A549 (cell line): ENCODE measurements around the gene KBTBD7.

ENCODE experiments used
- CBX8 ChIP-seq: fragments of 200-600 bp; sonication (generic); IDR thresholded peaks from 2 replicates; pipeline ENCODE4 v1.6.1; 2016
- CHD4 ChIP-seq: fragments of 200-600 bp; sonication (generic); IDR thresholded peaks from 2 replicates; pipeline ENCODE4 v1.6.1; 2016; ENCODE audit warnings: antibody characterized with exemption, mild to moderate bottlenecking, borderline replicate concordance
- EP300 ChIP-seq, 2 experiments: fragments of >200 bp; sonication (Bioruptor Twin); formaldehyde crosslinking; IDR thresholded peaks; 2 replicates in 1 of 2; 3 replicates in 1 of 2; pipeline ENCODE4 v1.6.1; 2016 to 2017
- HOXA7 ChIP-seq: fragments of 250-450 bp; sonication (Bioruptor Pico); IDR thresholded peaks from 2 replicates; pipeline ENCODE4 v1.5.0; 2020; ENCODE audit warnings: mild to moderate bottlenecking, moderate library complexity
- KDM5A ChIP-seq: fragments of 200-600 bp; sonication (generic); IDR thresholded peaks from 2 replicates; pipeline ENCODE4 v1.6.1; 2016; ENCODE audit warnings: antibody characterized with exemption, mild to moderate bottlenecking
- MAZ ChIP-seq: fragments of 150-350 bp; IDR thresholded peaks from 2 replicates; pipeline ENCODE4 v1.6.1; 2014; ENCODE audit warnings: antibody characterized with exemption, low read depth, low read length, borderline replicate concordance
- NR3C1 ChIP-seq: fragments of >200 bp; sonication (Bioruptor Twin); formaldehyde crosslinking; IDR thresholded peaks from 3 replicates; pipeline ENCODE4 v1.6.1; 2017
- POLR2A ChIP-seq: IDR thresholded peaks from 2 replicates; pipeline ENCODE4 v1.6.1; 2012; ENCODE audit warnings: mild to moderate bottlenecking, low read length
- RAD21 ChIP-seq, 2 experiments: fragments of >200 bp in 1 of 2; sonication (Bioruptor Twin) in 1 of 2; formaldehyde crosslinking in 1 of 2; IDR thresholded peaks in 1 of 2; conservative IDR thresholded peaks in 1 of 2; 2 replicates in 1 of 2; 3 replicates in 1 of 2; pipeline ENCODE4 v1.6.1; 2012 to 2018; ENCODE audit warnings: inconsistent platforms in 1 of 2
- TF ChIP-seq, protein P1 (sequence below): fragments of >200 bp; sonication (Bioruptor Twin); formaldehyde crosslinking; IDR thresholded peaks from 3 replicates; pipeline ENCODE4 v1.5.1; 2016
- TF ChIP-seq, protein P2 (sequence below): fragments of 150-350 bp; IDR thresholded peaks from 2 replicates; pipeline ENCODE4 v1.6.1; 2014; ENCODE audit warnings: low read depth, mild to moderate bottlenecking, low read length
- TF ChIP-seq, protein P3 (sequence below): fragments of 250-450 bp; sonication (Bioruptor Pico); IDR thresholded peaks from 2 replicates; pipeline ENCODE4 v1.5.0; 2020; ENCODE audit warnings: low read depth, mild to moderate bottlenecking, moderate library complexity

DNA sequence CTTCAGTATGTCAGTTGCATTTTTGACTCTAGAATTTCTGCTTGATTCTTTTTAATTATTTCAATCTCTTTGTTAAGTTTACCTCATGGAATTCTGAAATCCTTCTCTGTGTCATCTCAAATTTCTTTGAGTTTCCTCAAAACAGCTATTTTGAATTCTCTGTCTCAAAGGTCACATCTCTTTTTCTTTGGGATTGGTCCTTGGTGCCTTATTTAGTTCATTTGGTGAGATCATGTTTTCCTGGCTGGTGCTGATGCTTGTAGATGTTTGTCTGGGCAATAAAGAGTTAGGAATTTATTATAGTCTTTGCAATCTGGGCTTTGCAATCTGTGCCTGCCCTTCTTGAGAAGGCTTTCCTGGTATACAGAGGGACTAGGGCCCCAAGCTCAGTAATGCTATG is 18.5 kb upstream of the KBTBD7 start:
- TF ChIP-seq, protein P1, sequence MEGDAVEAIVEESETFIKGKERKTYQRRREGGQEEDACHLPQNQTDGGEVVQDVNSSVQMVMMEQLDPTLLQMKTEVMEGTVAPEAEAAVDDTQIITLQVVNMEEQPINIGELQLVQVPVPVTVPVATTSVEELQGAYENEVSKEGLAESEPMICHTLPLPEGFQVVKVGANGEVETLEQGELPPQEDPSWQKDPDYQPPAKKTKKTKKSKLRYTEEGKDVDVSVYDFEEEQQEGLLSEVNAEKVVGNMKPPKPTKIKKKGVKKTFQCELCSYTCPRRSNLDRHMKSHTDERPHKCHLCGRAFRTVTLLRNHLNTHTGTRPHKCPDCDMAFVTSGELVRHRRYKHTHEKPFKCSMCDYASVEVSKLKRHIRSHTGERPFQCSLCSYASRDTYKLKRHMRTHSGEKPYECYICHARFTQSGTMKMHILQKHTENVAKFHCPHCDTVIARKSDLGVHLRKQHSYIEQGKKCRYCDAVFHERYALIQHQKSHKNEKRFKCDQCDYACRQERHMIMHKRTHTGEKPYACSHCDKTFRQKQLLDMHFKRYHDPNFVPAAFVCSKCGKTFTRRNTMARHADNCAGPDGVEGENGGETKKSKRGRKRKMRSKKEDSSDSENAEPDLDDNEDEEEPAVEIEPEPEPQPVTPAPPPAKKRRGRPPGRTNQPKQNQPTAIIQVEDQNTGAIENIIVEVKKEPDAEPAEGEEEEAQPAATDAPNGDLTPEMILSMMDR, result no peak
- no peak for TF ChIP-seq HOXA7 (CRISPR knock-in tag)
- TF ChIP-seq RAD21 (conservative IDR thresholded peaks at IDR 0.05 in 1 of 2, IDR thresholded peaks at IDR 0.05 in 1 of 2), result no peak
- TF ChIP-seq POLR2A, result no peak
- TF ChIP-seq MAZ, result no peak
- no peak for TF ChIP-seq NR3C1
- TF ChIP-seq, protein P2, sequence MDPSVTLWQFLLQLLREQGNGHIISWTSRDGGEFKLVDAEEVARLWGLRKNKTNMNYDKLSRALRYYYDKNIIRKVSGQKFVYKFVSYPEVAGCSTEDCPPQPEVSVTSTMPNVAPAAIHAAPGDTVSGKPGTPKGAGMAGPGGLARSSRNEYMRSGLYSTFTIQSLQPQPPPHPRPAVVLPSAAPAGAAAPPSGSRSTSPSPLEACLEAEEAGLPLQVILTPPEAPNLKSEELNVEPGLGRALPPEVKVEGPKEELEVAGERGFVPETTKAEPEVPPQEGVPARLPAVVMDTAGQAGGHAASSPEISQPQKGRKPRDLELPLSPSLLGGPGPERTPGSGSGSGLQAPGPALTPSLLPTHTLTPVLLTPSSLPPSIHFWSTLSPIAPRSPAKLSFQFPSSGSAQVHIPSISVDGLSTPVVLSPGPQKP, result no peak
- no peak for TF ChIP-seq EP300 (IDR thresholded peaks at IDR 0.05)
- TF ChIP-seq CHD4, result no peak
- TF ChIP-seq KDM5A, result no peak
- TF ChIP-seq, protein P3, sequence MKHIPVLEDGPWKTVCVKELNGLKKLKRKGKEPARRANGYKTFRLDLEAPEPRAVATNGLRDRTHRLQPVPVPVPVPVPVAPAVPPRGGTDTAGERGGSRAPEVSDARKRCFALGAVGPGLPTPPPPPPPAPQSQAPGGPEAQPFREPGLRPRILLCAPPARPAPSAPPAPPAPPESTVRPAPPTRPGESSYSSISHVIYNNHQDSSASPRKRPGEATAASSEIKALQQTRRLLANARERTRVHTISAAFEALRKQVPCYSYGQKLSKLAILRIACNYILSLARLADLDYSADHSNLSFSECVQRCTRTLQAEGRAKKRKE (CRISPR knock-in tag), result no peak
- TF ChIP-seq CBX8, result no peak
